ENCODE measurements around the gene CD300LB.

DNA sequence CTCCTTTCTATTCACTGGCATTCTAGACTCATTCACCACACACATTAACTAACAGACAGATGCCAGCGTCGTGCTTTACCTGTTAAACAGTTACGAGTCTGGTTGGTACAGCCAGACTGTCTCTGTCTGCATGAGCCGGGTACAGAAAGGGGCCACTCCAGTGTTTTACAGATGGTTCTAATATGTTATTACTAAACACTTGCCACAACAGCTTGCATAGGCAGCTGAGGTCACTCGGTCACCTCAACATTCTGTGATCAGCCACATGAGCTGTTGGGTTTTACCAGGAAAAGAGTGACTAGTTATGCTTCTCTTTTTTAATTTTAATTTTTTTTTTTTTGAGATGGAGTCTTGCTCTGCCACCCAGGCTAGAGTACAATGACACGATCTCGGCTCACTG, 39.6 kb downstream of the CD300LB start:
- TF ChIP-seq, protein P1, sequence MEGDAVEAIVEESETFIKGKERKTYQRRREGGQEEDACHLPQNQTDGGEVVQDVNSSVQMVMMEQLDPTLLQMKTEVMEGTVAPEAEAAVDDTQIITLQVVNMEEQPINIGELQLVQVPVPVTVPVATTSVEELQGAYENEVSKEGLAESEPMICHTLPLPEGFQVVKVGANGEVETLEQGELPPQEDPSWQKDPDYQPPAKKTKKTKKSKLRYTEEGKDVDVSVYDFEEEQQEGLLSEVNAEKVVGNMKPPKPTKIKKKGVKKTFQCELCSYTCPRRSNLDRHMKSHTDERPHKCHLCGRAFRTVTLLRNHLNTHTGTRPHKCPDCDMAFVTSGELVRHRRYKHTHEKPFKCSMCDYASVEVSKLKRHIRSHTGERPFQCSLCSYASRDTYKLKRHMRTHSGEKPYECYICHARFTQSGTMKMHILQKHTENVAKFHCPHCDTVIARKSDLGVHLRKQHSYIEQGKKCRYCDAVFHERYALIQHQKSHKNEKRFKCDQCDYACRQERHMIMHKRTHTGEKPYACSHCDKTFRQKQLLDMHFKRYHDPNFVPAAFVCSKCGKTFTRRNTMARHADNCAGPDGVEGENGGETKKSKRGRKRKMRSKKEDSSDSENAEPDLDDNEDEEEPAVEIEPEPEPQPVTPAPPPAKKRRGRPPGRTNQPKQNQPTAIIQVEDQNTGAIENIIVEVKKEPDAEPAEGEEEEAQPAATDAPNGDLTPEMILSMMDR (IDR thresholded peaks at IDR 0.05; ENCODE audit: insufficient read depth, low read length, poor library complexity, severe bottlenecking): no peak
- TF ChIP-seq EZH2phosphoT487 (conservative IDR thresholded peaks at IDR 0.05; ENCODE audit: low read length): no peak

All from SU-DHL-6 (cell line).